Central memory CD4-positive, alpha-beta T cell (primary cell): Measurements from ENCODE around the gene SHB.
A peak's percentile ranks its signal among the peaks of the same experiment; 100 is the strongest.

Experiments used
- DNase-seq: peaks from one replicate; pipeline ENCODE4 v3.0.0; 2022
- total RNA-seq, 3 experiments: gene quantifications; one replicate each; lab custom pipeline; 2026; lab: John Stamatoyannopoulos, UW

SHB gene
- 0.38 to 1.5 (median 1.2) reads per million in 3 experiments for total RNA-seq

- DNase-seq, result peak; percentile 69
Measured at GRCh38 chr9:38068701-38069628, at the start of gene SHB. SHB (minus strand) TSS chr9:38069227; CDS start chr9:38068645, 582 bp downstream.

GRCh38 chr9:38117651-38118050 is 48.6 kb upstream of the SHB start:
- no peak for DNase-seq

- DNase-seq, result no peak
Measured at GRCh38 chr9:38114905-38115304, 45.9 kb upstream of the SHB start.

- no peak for DNase-seq
Measured at GRCh38 chr9:38112456-38112855, 43.4 kb upstream of the SHB start.

GRCh38 chr9:38112049-38112448 is 43.0 kb upstream of the SHB start:
- no peak for DNase-seq

- DNase-seq, result no peak
Measured at GRCh38 chr9:38110476-38110875, 41.4 kb upstream of the SHB start.

- DNase-seq, result no peak
Measured at GRCh38 chr9:38109601-38110000, 40.6 kb upstream of the SHB start.

GRCh38 chr9:38108326-38108725 is 39.3 kb upstream of the SHB start:
- DNase-seq, result no peak

- DNase-seq, result no peak
Measured at GRCh38 chr9:38107811-38108304, 38.8 kb upstream of the SHB start.

GRCh38 chr9:38107405-38107804 is 38.4 kb upstream of the SHB start:
- no peak for DNase-seq

- DNase-seq, result no peak
Measured at GRCh38 chr9:38106488-38106887, 37.5 kb upstream of the SHB start.

- no peak for DNase-seq
Measured at GRCh38 chr9:38103340-38103739, 34.3 kb upstream of the SHB start.

GRCh38 chr9:38101423-38101822 is 32.4 kb upstream of the SHB start:
- no peak for DNase-seq

- no peak for DNase-seq
Measured at GRCh38 chr9:38096238-38096805, 27.3 kb upstream of the SHB start.

- DNase-seq, result no peak
Measured at GRCh38 chr9:38094165-38094564, 25.1 kb upstream of the SHB start.

- DNase-seq, result no peak
Measured at GRCh38 chr9:38092656-38093055, 23.6 kb upstream of the SHB start.

- DNase-seq, result no peak
Measured at GRCh38 chr9:38092200-38092524, 23.1 kb upstream of the SHB start.

- DNase-seq, result no peak
Measured at GRCh38 chr9:38091310-38092199, 22.5 kb upstream of the SHB start.

GRCh38 chr9:38090170-38090569 is 21.1 kb upstream of the SHB start:
- no peak for DNase-seq

- DNase-seq, result no peak
Measured at GRCh38 chr9:38089387-38090165, 20.5 kb upstream of the SHB start.

GRCh38 chr9:38088006-38088925 is 19.2 kb upstream of the SHB start:
- DNase-seq, result peak; percentile 46
